ENCODE results near the gene DLG2. TPM values are rescaled to one million over a fixed set of nuclear protein-coding genes. Genes with fewer than 3 reads are reported as not detected.

The DLG2 gene
- total and polyA plus RNA-seq, 4 donors = 0.30 to 5.5 (median 0.68) TPM

DNA sequence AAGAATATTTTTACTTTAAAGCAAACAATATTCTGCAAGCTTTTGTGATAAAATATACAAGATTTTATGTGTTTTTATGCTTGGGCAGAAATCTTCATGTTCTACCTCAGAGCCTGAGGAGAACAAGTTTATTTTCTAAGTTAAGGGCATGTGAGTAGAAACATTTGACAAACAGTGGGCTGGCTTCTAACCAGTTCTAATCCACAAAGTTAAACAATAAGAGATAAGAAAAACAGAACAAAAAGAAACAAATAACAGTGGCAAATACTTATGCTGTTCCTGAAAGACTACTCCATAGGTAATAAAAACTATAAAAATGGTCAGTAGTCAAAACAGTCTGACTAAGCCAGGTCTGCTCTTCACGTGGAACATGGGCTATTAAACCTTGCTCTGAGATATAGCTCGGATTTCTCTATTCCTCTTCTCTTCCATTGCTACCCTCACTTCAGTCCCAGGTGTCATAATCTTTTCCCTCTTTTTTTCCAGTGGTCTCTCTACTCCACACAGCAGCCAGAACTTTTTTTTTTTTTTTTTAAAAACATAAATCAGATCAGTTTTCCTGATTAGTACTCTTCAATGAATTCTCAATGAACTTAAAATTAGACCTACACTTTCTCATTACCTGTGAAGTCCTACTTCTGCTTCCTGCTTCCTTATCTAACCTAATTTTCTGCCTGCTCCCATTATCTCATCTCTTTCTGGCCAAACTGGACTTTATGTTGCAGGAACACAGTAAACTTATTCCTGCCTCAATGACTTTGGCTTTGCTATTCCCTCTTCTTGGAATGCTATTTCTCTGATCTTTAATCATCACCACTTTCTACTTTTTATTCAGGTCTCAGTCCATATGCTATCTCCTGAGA, 1669.9 kb downstream of the DLG2 start:
- H3K4me1 ChIP-seq (ENCODE audit: control insufficient read depth in 4 of 4, insufficient read depth in 4 of 4, low read length in 3 of 4) = peaks cover 0 to 10% (median 4%) of the 10 kb centered on the region in 4 donors
- TF ChIP-seq, protein P1, sequence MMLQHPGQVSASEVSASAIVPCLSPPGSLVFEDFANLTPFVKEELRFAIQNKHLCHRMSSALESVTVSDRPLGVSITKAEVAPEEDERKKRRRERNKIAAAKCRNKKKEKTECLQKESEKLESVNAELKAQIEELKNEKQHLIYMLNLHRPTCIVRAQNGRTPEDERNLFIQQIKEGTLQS (IDR thresholded peaks at IDR 0.05) = no peak
- TF ChIP-seq EGR1 (IDR thresholded peaks at IDR 0.05; ENCODE audit: low read depth in 2 of 2) (no peak), GABPA (IDR thresholded peaks at IDR 0.05 in 1 of 2, conservative IDR thresholded peaks at IDR 0.05 in 1 of 2) (no peak), RAD21 (IDR thresholded peaks at IDR 0.05) (no peak), FOXA2 (IDR thresholded peaks at IDR 0.05) (no peak)
- TF ChIP-seq, protein P2, sequence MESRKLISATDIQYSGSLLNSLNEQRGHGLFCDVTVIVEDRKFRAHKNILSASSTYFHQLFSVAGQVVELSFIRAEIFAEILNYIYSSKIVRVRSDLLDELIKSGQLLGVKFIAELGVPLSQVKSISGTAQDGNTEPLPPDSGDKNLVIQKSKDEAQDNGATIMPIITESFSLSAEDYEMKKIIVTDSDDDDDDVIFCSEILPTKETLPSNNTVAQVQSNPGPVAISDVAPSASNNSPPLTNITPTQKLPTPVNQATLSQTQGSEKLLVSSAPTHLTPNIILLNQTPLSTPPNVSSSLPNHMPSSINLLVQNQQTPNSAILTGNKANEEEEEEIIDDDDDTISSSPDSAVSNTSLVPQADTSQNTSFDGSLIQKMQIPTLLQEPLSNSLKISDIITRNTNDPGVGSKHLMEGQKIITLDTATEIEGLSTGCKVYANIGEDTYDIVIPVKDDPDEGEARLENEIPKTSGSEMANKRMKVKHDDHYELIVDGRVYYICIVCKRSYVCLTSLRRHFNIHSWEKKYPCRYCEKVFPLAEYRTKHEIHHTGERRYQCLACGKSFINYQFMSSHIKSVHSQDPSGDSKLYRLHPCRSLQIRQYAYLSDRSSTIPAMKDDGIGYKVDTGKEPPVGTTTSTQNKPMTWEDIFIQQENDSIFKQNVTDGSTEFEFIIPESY (IDR thresholded peaks at IDR 0.05) = no peak
- WGBS = 30% methylated on average over 2 of the region's 2 CpGs
- H3K9me3 ChIP-seq (ENCODE audit: control insufficient read depth in 4 of 4, low read length in 3 of 4) = no peaks in the 10 kb centered on the region
- no peak overlapping the region for H3K4me3 ChIP-seq (ENCODE audit: low read depth in 1 of 3, low read length in 3 of 3)
- no peak overlapping the region for H3K27ac ChIP-seq (ENCODE audit: low read depth in 1 of 2, low read length in 2 of 2)
- no peak overlapping the region for H3K9ac ChIP-seq (ENCODE audit: low read depth in 1 of 2, low read length in 2 of 2)
- no peak for DNase-seq (ENCODE audit: low spot score)
- no peaks in the 10 kb centered on the region for H3K36me3 ChIP-seq (ENCODE audit: control insufficient read depth in 4 of 4, insufficient read depth in 3 of 4, low read depth in 1 of 4, low read length in 3 of 4)
- no peaks in the 10 kb centered on the region for H3K27me3 ChIP-seq (ENCODE audit: control insufficient read depth in 4 of 4, insufficient read depth in 4 of 4, low read length in 3 of 4)

DNA sequence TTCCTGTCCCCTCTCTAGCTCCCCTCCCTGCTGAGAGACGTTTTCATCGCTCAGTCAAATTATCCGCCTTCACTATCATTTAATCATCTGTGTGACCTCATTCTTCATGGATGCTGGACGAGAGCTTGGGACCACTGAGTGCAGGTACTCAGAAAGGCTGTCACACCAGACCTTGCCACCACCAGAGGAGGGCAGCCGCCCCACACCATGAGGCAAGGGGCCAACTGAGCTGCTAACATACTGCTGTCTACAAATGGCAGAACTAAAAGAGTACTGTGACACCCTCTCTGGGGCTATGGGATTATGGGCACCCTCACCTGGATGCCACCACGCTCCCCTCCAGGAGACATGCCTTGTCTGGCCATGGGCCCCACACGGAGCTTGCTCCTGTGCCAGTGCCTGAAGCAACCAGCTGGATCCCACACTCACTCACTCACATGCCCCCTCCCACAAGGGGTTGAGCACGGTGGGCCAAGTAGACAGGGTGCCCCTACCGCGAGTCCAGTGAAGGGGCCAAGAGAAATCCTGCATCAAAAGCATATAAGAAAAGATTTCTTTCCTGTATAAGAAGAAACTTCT, 1670.9 kb downstream of the DLG2 start:
- 95% methylated on average over 10 of the region's 10 CpGs for WGBS
- no peak overlapping the region for H3K9ac ChIP-seq (ENCODE audit: low read depth in 1 of 2, low read length in 2 of 2)
- no peak for DNase-seq (ENCODE audit: low spot score)
- H3K4me3 ChIP-seq (ENCODE audit: low read depth in 1 of 3, low read length in 3 of 3) = no peak overlapping the region
- H3K27me3 ChIP-seq (ENCODE audit: control insufficient read depth in 4 of 4, insufficient read depth in 4 of 4, low read length in 3 of 4) = no peaks in the 10 kb centered on the region
- H3K27ac ChIP-seq (ENCODE audit: low read depth in 1 of 2, low read length in 2 of 2) = no peak overlapping the region
- peaks cover 0 to 10% (median 4%) of the 10 kb centered on the region in 4 donors for H3K4me1 ChIP-seq (ENCODE audit: control insufficient read depth in 4 of 4, insufficient read depth in 4 of 4, low read length in 3 of 4)
- no peaks in the 10 kb centered on the region for H3K9me3 ChIP-seq (ENCODE audit: control insufficient read depth in 4 of 4, low read length in 3 of 4)
- no peak for TF ChIP-seq HNF4G (IDR thresholded peaks at IDR 0.05)
- TF ChIP-seq SP1 (IDR thresholded peaks at IDR 0.05) = no peak
- no peak for TF ChIP-seq JUND (IDR thresholded peaks at IDR 0.05)
- TF ChIP-seq CTCF (IDR thresholded peaks at IDR 0.05; ENCODE audit: low read depth, low read length, missing input control) = no peak
- no peak for TF ChIP-seq HNF4A (conservative IDR thresholded peaks at IDR 0.05)
- no peak for TF ChIP-seq RAD21 (IDR thresholded peaks at IDR 0.05)
- no peaks in the 10 kb centered on the region for H3K36me3 ChIP-seq (ENCODE audit: control insufficient read depth in 4 of 4, insufficient read depth in 3 of 4, low read depth in 1 of 4, low read length in 3 of 4)

GRCh38 chr11:83954780-83955179, 1672.4 kb downstream of the DLG2 start:
- peaks cover 0 to 10% (median 4%) of the 10 kb centered on the region in 4 donors for H3K4me1 ChIP-seq (ENCODE audit: control insufficient read depth in 4 of 4, insufficient read depth in 4 of 4, low read length in 3 of 4)
- DNase-seq (ENCODE audit: low spot score) = no peak
- no peaks in the 10 kb centered on the region for H3K27me3 ChIP-seq (ENCODE audit: control insufficient read depth in 4 of 4, insufficient read depth in 4 of 4, low read length in 3 of 4)
- H3K36me3 ChIP-seq (ENCODE audit: control insufficient read depth in 4 of 4, insufficient read depth in 3 of 4, low read depth in 1 of 4, low read length in 3 of 4) = no peaks in the 10 kb centered on the region
- H3K4me3 ChIP-seq (ENCODE audit: low read depth in 1 of 3, low read length in 3 of 3) = no peak overlapping the region
- 81% methylated on average over 4 of the region's 4 CpGs for WGBS
- H3K27ac ChIP-seq (ENCODE audit: low read depth in 1 of 2, low read length in 2 of 2) = no peak overlapping the region
- H3K9me3 ChIP-seq (ENCODE audit: control insufficient read depth in 4 of 4, low read length in 3 of 4) = no peaks in the 10 kb centered on the region
- H3K9ac ChIP-seq (ENCODE audit: low read depth in 1 of 2, low read length in 2 of 2) = no peak overlapping the region
- TF ChIP-seq JUND (IDR thresholded peaks at IDR 0.05) (no peak), SP1 (IDR thresholded peaks at IDR 0.05) (no peak), REST (IDR thresholded peaks at IDR 0.05) (no peak), HNF4G (IDR thresholded peaks at IDR 0.05) (no peak), RXRA (IDR thresholded peaks at IDR 0.05) (no peak), HNF4A (conservative IDR thresholded peaks at IDR 0.05) (no peak), FOXA1 (IDR thresholded peaks at IDR 0.05) (no peak), GABPA (IDR thresholded peaks at IDR 0.05 in 1 of 2, conservative IDR thresholded peaks at IDR 0.05 in 1 of 2) (no peak), FOXA2 (IDR thresholded peaks at IDR 0.05) (no peak)
- TF ChIP-seq, protein P2 (IDR thresholded peaks at IDR 0.05) = no peak
- TF ChIP-seq, protein P3, sequence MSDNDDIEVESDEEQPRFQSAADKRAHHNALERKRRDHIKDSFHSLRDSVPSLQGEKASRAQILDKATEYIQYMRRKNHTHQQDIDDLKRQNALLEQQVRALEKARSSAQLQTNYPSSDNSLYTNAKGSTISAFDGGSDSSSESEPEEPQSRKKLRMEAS (IDR thresholded peaks at IDR 0.05) = no peak
